Coronary artery (tissue), 2 donors: ENCODE results near the gene CCNYL1.

Source experiments
- DNase-seq: peaks from one replicate; pipeline ENCODE4 v3.0.0-alpha.2; 2017; ENCODE audit warnings: low spot score
- H3K27ac ChIP-seq, 2 donors: fragments of 200-600 bp; sonication (generic); one replicate each; pipeline ENCODE4 v1.5.1; 2016 to 2019
- H3K4me3 ChIP-seq: fragments of 200-600 bp; sonication (generic); 2 replicates; pipeline ENCODE4 v1.5.1; 2016; ENCODE audit warnings: mild to moderate bottlenecking, moderate library complexity
- CTCF ChIP-seq: fragments of 200-600 bp; sonication (generic); IDR thresholded peaks from one replicate; pipeline ENCODE4 v1.5.1; 2019; ENCODE audit warnings: antibody characterized with exemption

The CCNYL1 gene

GRCh38 chr2:207674826-207675225, 36.6 kb upstream of the CCNYL1 start:
- no peak for DNase-seq
- Histone ChIP-seq H3K4me3 (no peak overlapping the region), H3K27ac (no peak overlapping the region)
- TF ChIP-seq CTCF, result no peak

GRCh38 chr2:207676827-207677354, 34.5 kb upstream of the CCNYL1 start:
- H3K27ac ChIP-seq, result peak overlapping the region; percentile 14 to 50
- no peak for DNase-seq
- peak overlapping the region; percentile 26 for H3K4me3 ChIP-seq
- TF ChIP-seq CTCF, result no peak

GRCh38 chr2:207681431-207681830, 30.0 kb upstream of the CCNYL1 start:
- TF ChIP-seq CTCF, result no peak
- Histone ChIP-seq H3K27ac (no peak overlapping the region), H3K4me3 (peak overlapping the region; percentile 11)
- DNase-seq, result no peak

GRCh38 chr2:207682557-207682956, 28.9 kb upstream of the CCNYL1 start:
- no peak for DNase-seq
- Histone ChIP-seq H3K4me3 (no peak overlapping the region), H3K27ac (no peak overlapping the region)
- TF ChIP-seq CTCF, result no peak

GRCh38 chr2:207683438-207683837, 28.0 kb upstream of the CCNYL1 start:
- Histone ChIP-seq H3K4me3 (no peak overlapping the region), H3K27ac (no peak overlapping the region)
- DNase-seq, result no peak
- TF ChIP-seq CTCF, result no peak

- DNase-seq, result no peak
- TF ChIP-seq CTCF, result no peak
- H3K4me3 ChIP-seq, result no peak overlapping the region
- H3K27ac ChIP-seq, result no peak overlapping the region
Observed at GRCh38 chr2:207683879-207684627, 27.4 kb upstream of the CCNYL1 start.

GRCh38 chr2:207686812-207687211, 24.6 kb upstream of the CCNYL1 start:
- DNase-seq, result no peak
- TF ChIP-seq CTCF, result no peak

More at GRCh38 chr2:207686812-207687211, 24.6 kb upstream of the CCNYL1 start:
- H3K27ac ChIP-seq, result no peak overlapping the region
- no peak overlapping the region for H3K4me3 ChIP-seq
